Measurements from ENCODE around the gene HIBADH. TPM values are rescaled to one million over a fixed set of nuclear protein-coding genes. Genes with fewer than 3 reads are reported as not detected.

HIBADH gene
- total RNA-seq, 3 donors from 2014 or later = 26.2 to 49.2 (median 30.1) TPM

DNA sequence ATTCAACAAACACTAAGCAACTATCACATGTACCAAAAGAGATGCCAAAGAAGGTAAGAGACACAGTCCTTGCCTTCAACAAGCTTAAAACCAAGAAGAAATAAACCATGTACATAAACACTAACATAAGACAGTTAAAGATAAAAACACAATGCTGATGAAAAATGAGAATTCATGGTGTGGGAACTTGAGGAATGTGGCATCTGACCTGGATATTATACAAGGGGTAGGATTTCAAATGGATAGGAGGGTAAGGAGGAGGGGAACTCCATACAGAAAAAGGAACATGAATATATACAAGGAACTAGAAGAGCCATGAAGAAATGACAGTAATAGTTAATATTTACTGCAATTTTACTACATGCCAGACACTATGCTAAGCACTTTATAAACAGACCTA, 11.0 kb downstream of the HIBADH start:
- H3K4me3 ChIP-seq = no peak overlapping the region
- intact Hi-C loops (cut with DNase I, micrococcal nuclease) = no loop called here
- ATAC-seq = no peak

GRCh38 chr7:27650283-27650682, 12.4 kb downstream of the HIBADH start:
- intact Hi-C loops (cut with DNase I, micrococcal nuclease) = no loop called here
- ATAC-seq = no peak
- no peaks in the 10 kb centered on the region for H3K4me1 ChIP-seq (ENCODE audit: low read depth)

More for the DNA sequence above, 11.0 kb downstream of the HIBADH start:
- H3K36me3 ChIP-seq (ENCODE audit: low read depth) = no peaks in the 10 kb centered on the region
- TF ChIP-seq CTCF (IDR thresholded peaks at IDR 0.05) = no peak
- DNase-seq = no peak
- H3K4me1 ChIP-seq (ENCODE audit: low read depth) = no peaks in the 10 kb centered on the region
- H3K9me3 ChIP-seq = no peaks in the 10 kb centered on the region

DNA sequence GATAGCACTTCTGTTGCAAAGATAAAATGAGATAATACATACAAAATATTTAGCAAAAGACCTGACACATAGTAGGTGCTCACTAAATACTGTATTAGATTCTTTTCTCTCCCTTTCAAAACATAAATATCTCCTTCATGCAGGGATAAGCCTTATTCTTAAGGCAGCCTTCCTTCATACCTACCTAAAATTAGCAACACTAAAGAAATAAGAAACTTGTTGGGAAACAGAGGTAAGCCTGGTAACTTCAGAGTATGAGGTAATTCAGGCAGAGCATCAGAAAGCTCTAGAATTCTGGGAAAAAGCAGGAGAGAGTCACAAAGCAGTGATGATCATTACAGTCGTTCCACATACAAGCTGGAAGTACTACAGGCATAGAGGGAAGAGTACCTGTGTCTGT, 15.2 kb downstream of the HIBADH start:
- Histone ChIP-seq H3K36me3 (ENCODE audit: low read depth) (no peaks in the 10 kb centered on the region), H3K9me3 (no peaks in the 10 kb centered on the region), H3K4me3 (no peak overlapping the region), H3K4me1 (ENCODE audit: low read depth) (no peaks in the 10 kb centered on the region)
- ATAC-seq (no peak), DNase-seq (no peak)
- intact Hi-C loops (cut with DNase I, micrococcal nuclease) = no loop called here
- no peak for TF ChIP-seq CTCF (IDR thresholded peaks at IDR 0.05)

More at GRCh38 chr7:27650283-27650682, 12.4 kb downstream of the HIBADH start:
- DNase-seq = no peak
- Histone ChIP-seq H3K36me3 (ENCODE audit: low read depth) (no peaks in the 10 kb centered on the region), H3K4me3 (no peak overlapping the region), H3K9me3 (no peaks in the 10 kb centered on the region)
- no peak for TF ChIP-seq CTCF (IDR thresholded peaks at IDR 0.05)

DNA sequence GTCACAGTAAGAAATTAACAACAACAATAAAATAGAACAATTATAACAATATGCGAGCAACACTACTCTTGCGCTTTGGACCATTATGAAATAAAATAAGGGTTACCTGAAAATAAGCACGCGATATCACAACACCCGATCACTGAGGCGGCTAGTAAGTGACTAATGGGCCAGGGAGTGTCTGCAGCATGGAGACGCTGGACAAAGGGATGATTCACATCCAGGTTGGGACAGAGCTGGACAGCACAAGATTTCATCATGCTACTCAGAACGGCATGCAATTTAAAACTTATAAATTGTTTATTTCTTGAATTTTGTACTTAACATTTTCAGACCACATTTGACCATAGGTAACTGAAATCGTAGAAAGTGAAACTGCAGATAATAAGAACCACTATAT, 15.6 kb downstream of the HIBADH start:
- ATAC-seq (no peak), DNase-seq (no peak)
- no peak for TF ChIP-seq CTCF (IDR thresholded peaks at IDR 0.05)
- intact Hi-C loops (cut with DNase I, micrococcal nuclease) = no loop called here
- Histone ChIP-seq H3K4me1 (ENCODE audit: low read depth) (no peaks in the 10 kb centered on the region), H3K36me3 (ENCODE audit: low read depth) (no peaks in the 10 kb centered on the region), H3K9me3 (no peaks in the 10 kb centered on the region), H3K4me3 (no peak overlapping the region)

- no peaks in the 10 kb centered on the region for H3K4me1 ChIP-seq (ENCODE audit: low read depth)
- H3K4me3 ChIP-seq = no peak overlapping the region
- no peaks in the 10 kb centered on the region for H3K36me3 ChIP-seq (ENCODE audit: low read depth)
- intact Hi-C loops (cut with DNase I, micrococcal nuclease) = no loop called here
- DNase-seq (no peak), ATAC-seq (no peak)
- TF ChIP-seq CTCF (IDR thresholded peaks at IDR 0.05) = no peak
- no peaks in the 10 kb centered on the region for H3K9me3 ChIP-seq
These were observed 20.4 kb downstream of the HIBADH start for GRCh38 chr7:27642271-27642670.

DNA sequence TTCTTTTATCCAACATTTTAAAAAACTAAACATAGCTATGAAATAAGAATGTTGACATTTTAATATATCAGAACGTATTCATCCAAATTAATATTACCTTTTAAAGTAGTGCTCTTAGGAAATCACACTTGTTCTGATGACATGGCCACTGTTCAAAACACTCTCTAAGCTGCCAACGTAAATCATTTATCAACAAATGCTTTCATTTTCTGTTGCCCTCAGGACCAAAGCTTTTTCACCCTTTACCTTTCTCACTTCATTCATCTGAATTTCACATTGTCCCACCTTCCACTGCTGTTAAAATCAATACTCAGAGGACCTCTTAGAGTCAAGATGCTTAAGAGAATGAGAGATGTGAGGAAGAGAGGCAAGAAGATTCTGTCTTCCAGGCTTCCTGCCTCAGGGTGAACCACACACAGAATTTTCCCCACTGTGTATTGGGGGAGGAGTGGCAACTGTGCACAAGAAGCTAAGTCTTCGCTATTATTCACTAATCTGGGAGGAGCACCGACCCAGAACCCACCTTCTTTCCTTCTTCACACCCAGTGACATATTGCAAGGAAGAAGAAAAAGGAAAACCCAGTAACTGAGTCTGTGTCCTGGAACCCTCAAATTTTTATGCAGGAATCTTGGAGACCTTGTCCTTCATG, 21.0 kb downstream of the HIBADH start:
- TF ChIP-seq CTCF (IDR thresholded peaks at IDR 0.05) = no peak
- H3K4me3 ChIP-seq = no peak overlapping the region

More for the DNA sequence above, 21.0 kb downstream of the HIBADH start:
- H3K4me1 ChIP-seq (ENCODE audit: low read depth) = no peaks in the 10 kb centered on the region
- DNase-seq (no peak), ATAC-seq (peak; percentile 35)
- intact Hi-C loops (cut with DNase I, micrococcal nuclease) = no loop called here
- H3K9me3 ChIP-seq = no peaks in the 10 kb centered on the region
- H3K36me3 ChIP-seq (ENCODE audit: low read depth) = no peaks in the 10 kb centered on the region

All from mucosa of descending colon (tissue), 3 donors.